Neuronal stem cell (in vitro differentiated cells): ENCODE measurements around the gene CCDC12.

Experiments used
- DNase-seq: peaks from one replicate; pipeline ENCODE4 v3.0.0-alpha.2; 2013; ENCODE audit warnings: low spot score
- H2AFZ ChIP-seq: one replicate; pipeline ENCODE4 v1.6.1; 2013; ENCODE audit warnings: mild to moderate bottlenecking, low read length, inconsistent platforms
- H2AK5ac ChIP-seq: 2 replicates; pipeline ENCODE4 v1.6.1; 2013; ENCODE audit warnings: low read depth, mild to moderate bottlenecking, inconsistent platforms, low read length, moderate library complexity, mixed read lengths
- H2BK120ac ChIP-seq: 2 replicates; pipeline ENCODE4 v1.6.1; 2013; ENCODE audit warnings: low read depth, mild to moderate bottlenecking, inconsistent platforms, low read length, moderate library complexity, mixed read lengths
- H2BK12ac ChIP-seq: one replicate; pipeline ENCODE4 v1.6.1; 2013; ENCODE audit warnings: low read length, inconsistent platforms
- H2BK15ac ChIP-seq: 2 replicates; pipeline ENCODE4 v1.6.1; 2013; ENCODE audit warnings: mild to moderate bottlenecking, low read length, inconsistent platforms, mixed read lengths
- H2BK5ac ChIP-seq: one replicate; pipeline ENCODE4 v1.6.1; 2013; ENCODE audit warnings: inconsistent platforms, mild to moderate bottlenecking, low read length, moderate library complexity
- H3K14ac ChIP-seq: one replicate; pipeline ENCODE4 v1.6.1; 2013; ENCODE audit warnings: low read length, inconsistent platforms
- H3K18ac ChIP-seq: 2 replicates; pipeline ENCODE4 v1.6.1; 2013; ENCODE audit warnings: low read length, inconsistent platforms
- H3K23ac ChIP-seq: 2 replicates; pipeline ENCODE4 v1.6.1; 2013; ENCODE audit warnings: low read depth, mild to moderate bottlenecking, mixed read lengths, low read length, inconsistent platforms; ENCODE audit not compliant: poor library complexity
- H3K27ac ChIP-seq: replicated peaks from 3 replicates; pipeline ENCODE4 v1.5.1; 2013; ENCODE audit warnings: low read length, inconsistent platforms
- H3K27me3 ChIP-seq, 3 experiments: 2 replicates each; pipeline ENCODE4 v1.6.1; 2013; ENCODE audit warnings: low read length in 3 of 3, mild to moderate bottlenecking in 2 of 3, inconsistent platforms in 1 of 3, low read depth in 1 of 3, mixed read lengths in 1 of 3, moderate library complexity in 1 of 3; ENCODE audit not compliant: control insufficient read depth in 3 of 3, insufficient read depth in 3 of 3
- H3K36me3 ChIP-seq, 2 donors: replicated peaks in 1 of 2; 2 replicates each; pipeline ENCODE4 v1.6.1; 2013; ENCODE audit warnings: low read length in 2 of 2; ENCODE audit not compliant: control insufficient read depth in 2 of 2, insufficient read depth in 2 of 2
- H3K4ac ChIP-seq: 2 replicates; pipeline ENCODE4 v1.6.1; 2013; ENCODE audit warnings: inconsistent platforms, mild to moderate bottlenecking, low read length, moderate library complexity
- H3K4me1 ChIP-seq, 2 donors: 1 replicate in 1 of 2; 2 replicates in 1 of 2; pipeline ENCODE4 v1.6.1; 2013; ENCODE audit warnings: low read length in 2 of 2, low read depth in 1 of 2; ENCODE audit not compliant: control insufficient read depth in 2 of 2, insufficient read depth in 1 of 2
- H3K4me2 ChIP-seq: one replicate; pipeline ENCODE4 v1.6.1; 2013; ENCODE audit warnings: mild to moderate bottlenecking, low read length, inconsistent platforms; ENCODE audit not compliant: insufficient read depth, poor library complexity, severe bottlenecking
- H3K4me3 ChIP-seq, 2 donors: 2 replicates each; pipeline ENCODE4 v1.5.1; 2013; ENCODE audit warnings: low read length in 2 of 2, mild to moderate bottlenecking in 2 of 2, inconsistent platforms in 1 of 2, moderate library complexity in 1 of 2
- H3K79me1 ChIP-seq: one replicate; pipeline ENCODE4 v1.6.1; 2013; ENCODE audit warnings: low read depth, mild to moderate bottlenecking, inconsistent platforms, low read length, moderate library complexity
- H3K9ac ChIP-seq: one replicate; pipeline ENCODE4 v1.6.1; 2013; ENCODE audit warnings: mild to moderate bottlenecking, low read depth, low read length, inconsistent platforms; ENCODE audit not compliant: poor library complexity
- H3K9me3 ChIP-seq, 2 donors: replicated peaks in 1 of 2; 2 replicates each; pipeline versions ENCODE3 to v1.6.1; 2013; ENCODE audit warnings: low read length in 2 of 2, mild to moderate bottlenecking in 2 of 2, inconsistent platforms in 1 of 2, low read depth in 1 of 2, mixed read lengths in 1 of 2, moderate library complexity in 1 of 2; ENCODE audit not compliant: control insufficient read depth in 2 of 2, insufficient read depth in 1 of 2
- H4K8ac ChIP-seq: one replicate; pipeline ENCODE4 v1.6.1; 2013; ENCODE audit warnings: low read depth, mild to moderate bottlenecking, inconsistent platforms, low read length, moderate library complexity
- H4K91ac ChIP-seq: one replicate; pipeline ENCODE4 v1.6.1; 2013; ENCODE audit warnings: low read length, low read depth, mild to moderate bottlenecking, inconsistent platforms; ENCODE audit not compliant: poor library complexity
- WGBS, 2 donors: extraction: QIAGEN DNeasy Blood & Tissue Kit; methylation state at CpG; one replicate each; pipeline ENCODE4 v1.1.7; 2013; ENCODE audit warnings: missing lambda C conversion rate in 2 of 2, mixed read lengths in 1 of 2; ENCODE audit not compliant: insufficient read length in 2 of 2, insufficient replicate concordance in 1 of 2; ENCODE audit errors: extremely low coverage in 2 of 2; 5-methylcytosine and 5-hydroxymethylcytosine counted together

The CCDC12 gene

GRCh38 chr3:46958467-46959160 lies 17.9 kb downstream of the CCDC12 start:
- Histone ChIP-seq H3K79me1 (peaks cover 3% of the 10 kb centered on the region), H3K27me3 (no peaks in the 10 kb centered on the region), H3K4me1 (peaks cover 13 to 22% of the 10 kb centered on the region in 2 donors), H3K36me3 (peaks cover 2 to 23% of the 10 kb centered on the region in 2 donors), H2BK120ac (no peak overlapping the region), H2BK5ac (no peak overlapping the region), H3K4ac (no peak overlapping the region), H4K8ac (no peak overlapping the region), H3K18ac (no peak overlapping the region), H3K27ac (no peak overlapping the region), H2AK5ac (no peak overlapping the region), H2AFZ (no peak overlapping the region), H2BK12ac (no peak overlapping the region), H3K23ac (no peak overlapping the region), H3K4me3 (no peak overlapping the region), H3K9ac (no peak overlapping the region), H2BK15ac (no peak overlapping the region), H3K9me3 (peaks cover 2 to 10% of the 10 kb centered on the region in 2 donors), H3K4me2 (no peak overlapping the region), H4K91ac (no peak overlapping the region), H3K14ac (no peak overlapping the region)
- no peak for DNase-seq
- WGBS, 2 donors: no CpG with 5 or more reads among the region's 9 CpGs

- Histone ChIP-seq H3K27ac (no peak overlapping the region), H2AFZ (no peak overlapping the region), H4K91ac (no peak overlapping the region), H2BK15ac (no peak overlapping the region), H2BK12ac (no peak overlapping the region), H3K9ac (no peak overlapping the region), H3K79me1 (peaks cover 3% of the 10 kb centered on the region), H3K9me3 (no peaks in the 10 kb centered on the region), H2BK120ac (no peak overlapping the region), H2AK5ac (no peak overlapping the region), H3K36me3 (peaks cover 0 to 16% of the 10 kb centered on the region in 2 donors), H3K23ac (no peak overlapping the region), H3K27me3 (no peaks in the 10 kb centered on the region), H3K18ac (no peak overlapping the region), H3K14ac (no peak overlapping the region), H4K8ac (no peak overlapping the region), H3K4me3 (no peak overlapping the region), H2BK5ac (no peak overlapping the region), H3K4me2 (no peak overlapping the region), H3K4ac (no peak overlapping the region), H3K4me1 (peaks cover 13 to 22% of the 10 kb centered on the region in 2 donors)
- WGBS, 2 donors: no CpG with 5 or more reads among the region's 11 CpGs
- no peak for DNase-seq
Observed at GRCh38 chr3:46957092-46957820, 19.3 kb downstream of the CCDC12 start.

- Histone ChIP-seq H2AFZ (no peak overlapping the region), H3K27ac (no peak overlapping the region), H3K9me3 (no peaks in the 10 kb centered on the region), H3K4me1 (peaks cover 7 to 19% of the 10 kb centered on the region in 2 donors), H3K23ac (no peak overlapping the region), H3K14ac (no peak overlapping the region), H2BK120ac (no peak overlapping the region), H3K4me3 (no peak overlapping the region), H4K8ac (no peak overlapping the region), H2AK5ac (no peak overlapping the region), H2BK15ac (no peak overlapping the region), H2BK12ac (no peak overlapping the region), H4K91ac (no peak overlapping the region), H3K27me3 (no peaks in the 10 kb centered on the region), H3K79me1 (peaks cover 3% of the 10 kb centered on the region), H2BK5ac (no peak overlapping the region), H3K9ac (no peak overlapping the region), H3K36me3 (peaks cover 0 to 14% of the 10 kb centered on the region in 2 donors), H3K4ac (no peak overlapping the region), H3K18ac (no peak overlapping the region), H3K4me2 (no peak overlapping the region)
- no CpG with 5 or more reads among the region's 3 CpGs for WGBS, 2 donors
- DNase-seq: no peak
Observed at GRCh38 chr3:46955801-46956259, 20.7 kb downstream of the CCDC12 start.

DNA sequence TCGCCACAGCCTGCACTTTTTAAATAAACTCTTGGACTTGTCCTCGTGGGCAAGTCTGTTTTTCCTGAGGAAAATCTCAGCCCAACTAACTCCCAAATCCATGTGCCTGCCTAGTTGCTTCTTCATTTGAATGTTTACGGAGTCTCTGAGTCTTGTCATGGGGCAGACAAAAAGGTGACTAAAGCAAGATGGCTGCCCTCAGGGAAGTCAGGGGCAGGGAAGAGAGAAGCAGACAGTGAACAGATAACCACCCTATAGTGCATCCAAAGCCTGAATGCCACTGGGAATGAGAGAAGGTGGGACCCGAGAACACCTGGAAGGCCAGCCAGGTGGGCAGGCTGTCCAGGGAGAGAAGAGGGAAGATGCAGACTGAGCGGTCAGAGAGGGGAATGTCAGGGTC lies 21.4 kb downstream of the CCDC12 start:
- DNase-seq: no peak
- no peak overlapping the region for H3K4ac ChIP-seq
- no peak overlapping the region for H3K23ac ChIP-seq
- no peak overlapping the region for H3K4me3 ChIP-seq
- H3K18ac ChIP-seq: no peak overlapping the region
- no peak overlapping the region for H4K91ac ChIP-seq
- no peak overlapping the region for H2BK15ac ChIP-seq
- no peak overlapping the region for H3K4me2 ChIP-seq
- no peak overlapping the region for H3K9ac ChIP-seq
- no peak overlapping the region for H4K8ac ChIP-seq
- WGBS, 2 donors: no CpG with 5 or more reads among the region's 5 CpGs
- no peak overlapping the region for H2AFZ ChIP-seq
- H2BK5ac ChIP-seq: no peak overlapping the region
- H3K79me1 ChIP-seq: peaks cover 3% of the 10 kb centered on the region
- peaks cover 0 to 14% of the 10 kb centered on the region in 2 donors for H3K36me3 ChIP-seq
- H3K14ac ChIP-seq: no peak overlapping the region
- no peak overlapping the region for H2BK120ac ChIP-seq
- H2BK12ac ChIP-seq: no peak overlapping the region
- no peaks in the 10 kb centered on the region for H3K27me3 ChIP-seq
- peaks cover 2 to 14% of the 10 kb centered on the region in 2 donors for H3K4me1 ChIP-seq
- H3K9me3 ChIP-seq: no peaks in the 10 kb centered on the region
- no peak overlapping the region for H3K27ac ChIP-seq
- H2AK5ac ChIP-seq: no peak overlapping the region
